MM.1S (cell line): ENCODE data around the gene CDC45.

ENCODE experiments used
- EZH2 ChIP-seq: fragments of 300-600 bp; sonication (generic); optimal IDR thresholded peaks from 2 replicates; pipeline ENCODE3; 2017; ENCODE audit warnings: low read depth, mild to moderate bottlenecking, antibody characterized with exemption, low read length, mixed read lengths
- TF ChIP-seq, protein P1 (sequence below): fragments of 300-600 bp; sonication (generic); IDR thresholded peaks from 2 replicates; pipeline ENCODE4 v1.5.1; 2016; ENCODE audit warnings: antibody characterized with exemption, low read length, mixed read lengths

DNA sequence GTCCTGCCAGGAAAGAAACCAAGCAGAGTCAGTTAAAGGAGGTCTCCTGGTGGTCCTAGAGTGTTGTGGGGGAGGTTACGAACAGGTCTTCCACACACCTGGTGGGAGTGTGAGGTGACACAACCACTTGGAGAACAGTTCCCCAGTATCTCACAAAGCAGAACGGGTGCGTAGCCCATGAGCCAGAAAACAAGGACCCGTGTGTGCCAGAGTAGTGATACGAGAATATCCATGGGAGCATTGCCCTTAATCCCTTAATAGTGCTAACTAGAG is 66.2 kb downstream of the CDC45 start:
- TF ChIP-seq, protein P1, sequence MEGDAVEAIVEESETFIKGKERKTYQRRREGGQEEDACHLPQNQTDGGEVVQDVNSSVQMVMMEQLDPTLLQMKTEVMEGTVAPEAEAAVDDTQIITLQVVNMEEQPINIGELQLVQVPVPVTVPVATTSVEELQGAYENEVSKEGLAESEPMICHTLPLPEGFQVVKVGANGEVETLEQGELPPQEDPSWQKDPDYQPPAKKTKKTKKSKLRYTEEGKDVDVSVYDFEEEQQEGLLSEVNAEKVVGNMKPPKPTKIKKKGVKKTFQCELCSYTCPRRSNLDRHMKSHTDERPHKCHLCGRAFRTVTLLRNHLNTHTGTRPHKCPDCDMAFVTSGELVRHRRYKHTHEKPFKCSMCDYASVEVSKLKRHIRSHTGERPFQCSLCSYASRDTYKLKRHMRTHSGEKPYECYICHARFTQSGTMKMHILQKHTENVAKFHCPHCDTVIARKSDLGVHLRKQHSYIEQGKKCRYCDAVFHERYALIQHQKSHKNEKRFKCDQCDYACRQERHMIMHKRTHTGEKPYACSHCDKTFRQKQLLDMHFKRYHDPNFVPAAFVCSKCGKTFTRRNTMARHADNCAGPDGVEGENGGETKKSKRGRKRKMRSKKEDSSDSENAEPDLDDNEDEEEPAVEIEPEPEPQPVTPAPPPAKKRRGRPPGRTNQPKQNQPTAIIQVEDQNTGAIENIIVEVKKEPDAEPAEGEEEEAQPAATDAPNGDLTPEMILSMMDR: no peak
- no peak for TF ChIP-seq EZH2
